Uterus (tissue), 2 donors: Measurements from ENCODE around the gene WTIP.

Experiments
- POLR2A ChIP-seq, 2 donors: fragments of 450-650 bp; IDR thresholded peaks; one replicate each; pipeline ENCODE4 v1.6.1; 2016; ENCODE audit warnings: antibody characterized with exemption in 2 of 2, mild to moderate bottlenecking in 1 of 2, moderate library complexity in 1 of 2
- TF ChIP-seq, protein P1 (sequence below), 4 experiments: fragments of 200-600 bp in 2 of 4; fragments of 450-650 bp in 2 of 4; sonication (generic) in 2 of 4; IDR thresholded peaks; one replicate each; pipeline ENCODE4 v1.5.1; 2016 to 2019; ENCODE audit warnings: antibody characterized with exemption in 4 of 4, mild to moderate bottlenecking in 2 of 4, moderate library complexity in 1 of 4

GRCh38 chr19:34507414-34508067, 26.0 kb downstream of the WTIP start:
- no peak for TF ChIP-seq POLR2A (IDR thresholded peaks at IDR 0.05)
- TF ChIP-seq, protein P1, sequence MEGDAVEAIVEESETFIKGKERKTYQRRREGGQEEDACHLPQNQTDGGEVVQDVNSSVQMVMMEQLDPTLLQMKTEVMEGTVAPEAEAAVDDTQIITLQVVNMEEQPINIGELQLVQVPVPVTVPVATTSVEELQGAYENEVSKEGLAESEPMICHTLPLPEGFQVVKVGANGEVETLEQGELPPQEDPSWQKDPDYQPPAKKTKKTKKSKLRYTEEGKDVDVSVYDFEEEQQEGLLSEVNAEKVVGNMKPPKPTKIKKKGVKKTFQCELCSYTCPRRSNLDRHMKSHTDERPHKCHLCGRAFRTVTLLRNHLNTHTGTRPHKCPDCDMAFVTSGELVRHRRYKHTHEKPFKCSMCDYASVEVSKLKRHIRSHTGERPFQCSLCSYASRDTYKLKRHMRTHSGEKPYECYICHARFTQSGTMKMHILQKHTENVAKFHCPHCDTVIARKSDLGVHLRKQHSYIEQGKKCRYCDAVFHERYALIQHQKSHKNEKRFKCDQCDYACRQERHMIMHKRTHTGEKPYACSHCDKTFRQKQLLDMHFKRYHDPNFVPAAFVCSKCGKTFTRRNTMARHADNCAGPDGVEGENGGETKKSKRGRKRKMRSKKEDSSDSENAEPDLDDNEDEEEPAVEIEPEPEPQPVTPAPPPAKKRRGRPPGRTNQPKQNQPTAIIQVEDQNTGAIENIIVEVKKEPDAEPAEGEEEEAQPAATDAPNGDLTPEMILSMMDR (IDR thresholded peaks at IDR 0.05): no peak
